Measurements from ENCODE around the gene NFIA.

DNA sequence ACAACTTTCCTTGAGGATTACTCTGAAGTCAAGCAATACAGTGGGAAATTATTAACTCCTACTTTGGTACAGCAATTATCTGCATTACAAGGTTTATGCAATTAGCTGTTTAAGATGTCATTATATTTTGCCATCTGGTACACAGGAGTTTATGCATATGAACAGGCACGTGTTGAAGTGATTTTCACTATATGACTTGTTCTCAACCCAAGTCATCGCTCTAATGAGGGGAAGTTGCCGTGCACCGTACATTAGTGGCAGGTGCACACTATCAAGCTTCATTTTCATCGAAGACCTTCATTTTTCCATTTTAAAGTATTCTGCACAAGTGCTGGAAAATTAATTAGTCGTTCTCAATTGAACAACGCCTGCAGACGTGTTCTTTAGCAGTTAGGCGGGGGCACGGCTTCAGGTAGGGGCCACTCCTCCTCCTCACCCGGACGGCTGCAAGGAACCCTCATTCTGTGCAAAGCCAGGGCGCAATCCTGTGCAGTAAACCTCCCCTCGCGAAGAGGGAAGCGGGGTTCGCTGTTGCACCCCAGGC, 39.8 kb upstream of the NFIA start:
- TF ChIP-seq, protein P1, sequence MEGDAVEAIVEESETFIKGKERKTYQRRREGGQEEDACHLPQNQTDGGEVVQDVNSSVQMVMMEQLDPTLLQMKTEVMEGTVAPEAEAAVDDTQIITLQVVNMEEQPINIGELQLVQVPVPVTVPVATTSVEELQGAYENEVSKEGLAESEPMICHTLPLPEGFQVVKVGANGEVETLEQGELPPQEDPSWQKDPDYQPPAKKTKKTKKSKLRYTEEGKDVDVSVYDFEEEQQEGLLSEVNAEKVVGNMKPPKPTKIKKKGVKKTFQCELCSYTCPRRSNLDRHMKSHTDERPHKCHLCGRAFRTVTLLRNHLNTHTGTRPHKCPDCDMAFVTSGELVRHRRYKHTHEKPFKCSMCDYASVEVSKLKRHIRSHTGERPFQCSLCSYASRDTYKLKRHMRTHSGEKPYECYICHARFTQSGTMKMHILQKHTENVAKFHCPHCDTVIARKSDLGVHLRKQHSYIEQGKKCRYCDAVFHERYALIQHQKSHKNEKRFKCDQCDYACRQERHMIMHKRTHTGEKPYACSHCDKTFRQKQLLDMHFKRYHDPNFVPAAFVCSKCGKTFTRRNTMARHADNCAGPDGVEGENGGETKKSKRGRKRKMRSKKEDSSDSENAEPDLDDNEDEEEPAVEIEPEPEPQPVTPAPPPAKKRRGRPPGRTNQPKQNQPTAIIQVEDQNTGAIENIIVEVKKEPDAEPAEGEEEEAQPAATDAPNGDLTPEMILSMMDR (IDR thresholded peaks at IDR 0.05) = no peak
- no peak for TF ChIP-seq POLR2A (IDR thresholded peaks at IDR 0.05)

Measured in Peyer's patch (tissue), 4 donors.